Heart right ventricle (tissue), 16 donors: ENCODE data around the gene ABHD6. TPM values are rescaled to one million over a fixed set of nuclear protein-coding genes. Genes with fewer than 3 reads are reported as not detected.
A peak's percentile ranks its signal among the peaks of the same experiment; 100 is the strongest.

ENCODE experiments used
- ATAC-seq, 8 donors: fragments of 200-7000 bp; cut with Tn5 transposase; one replicate each; pipeline ENCODE4 v1.9.1; 2020; ENCODE audit warnings: mild to moderate bottlenecking in 8 of 8, moderate library complexity in 8 of 8, moderate number of reproducible peaks in 1 of 8
- DNase-seq, 2 donors: peaks; one replicate each; pipeline ENCODE4 v3.0.0-alpha.2; 2020
- H3K27ac ChIP-seq, 10 donors: fragments of 200-600 bp; sonication (generic) in 2 of 10; one replicate each; pipeline versions ENCODE4 v1.5.0 to v1.8.0; 2020 to 2022; ENCODE audit warnings: mild to moderate bottlenecking in 3 of 10
- H3K27me3 ChIP-seq, 7 donors: fragments of 200-600 bp; one replicate each; pipeline ENCODE4 v1.8.0; 2021 to 2022; ENCODE audit warnings: mild to moderate bottlenecking in 2 of 7
- H3K36me3 ChIP-seq, 9 donors: fragments of 200-600 bp; sonication (generic) in 1 of 9; one replicate each; pipeline versions ENCODE4 v1.5.0 to v1.8.0; 2020 to 2022; ENCODE audit warnings: mild to moderate bottlenecking in 2 of 9
- H3K4me1 ChIP-seq, 9 donors: fragments of 200-600 bp; sonication (generic) in 1 of 9; one replicate each; pipeline versions ENCODE4 v1.5.0 to v1.8.0; 2020 to 2022; ENCODE audit warnings: mild to moderate bottlenecking in 4 of 9
- H3K4me3 ChIP-seq, 10 donors: fragments of 200-600 bp; sonication (generic) in 2 of 10; one replicate each; pipeline versions ENCODE4 v1.5.0 to v1.8.0; 2020 to 2022; ENCODE audit warnings: mild to moderate bottlenecking in 7 of 10, moderate library complexity in 2 of 10
- H3K9me3 ChIP-seq, 11 donors: fragments of 200-600 bp in 10 of 11; sonication (generic) in 2 of 11; one replicate each; pipeline versions ENCODE4 v1.5.0 to v1.8.0; 2013 to 2022; ENCODE audit warnings: mild to moderate bottlenecking in 2 of 11, control low read depth in 1 of 11, moderate library complexity in 1 of 11
- CTCF ChIP-seq, 9 donors: fragments of 200-600 bp; sonication (generic) in 2 of 9; IDR thresholded peaks; one replicate each; pipeline versions ENCODE4 v1.5.0 to v1.8.0; 2021 to 2022; ENCODE audit warnings: antibody characterized with exemption in 9 of 9, mild to moderate bottlenecking in 5 of 9, moderate library complexity in 1 of 9
- WGBS, 2 donors: extraction: QIAGEN DNeasy Blood & Tissue Kit; methylation state at CpG; one replicate each; pipeline ENCODE4 v1.1.7; 2013; ENCODE audit warnings: inconsistent platforms in 1 of 2; 5-methylcytosine and 5-hydroxymethylcytosine counted together
- intact Hi-C, 10 donors: fragments of 100-400 bp; cut with DNase I; formaldehyde crosslinking; loops; one replicate each; pipeline versions ENCODE4 v1.11.1 to v1.14.2; 2022
- polyA plus RNA-seq, 2 donors: library from polyadenylated mRNA; stranded (reverse); fragments of 200-250 nt; gene quantifications; one replicate each; pipeline ENCODE4 v1.2.3, GENCODE V29; 2013
- total RNA-seq, 10 donors: library from RNA; stranded (reverse); fragmentation: NEBNext Ultra II Directional in 3 of 10; extraction: Animal tissue kit (Norgen Biotek cat#: 25700) in 3 of 10; gene quantifications; one replicate each; pipeline versions ENCODE4 v1.2.1 to v1.2.4, GENCODE V29; 2021 to 2023
- donor health status: Arrhythmogenic right ventricular cardiomyopathy.
- donor health status: ischemic (EF 13 %, LVEDD 7.1; RV severe dilation, severe dysfunction).
- donor health status: healthy with polysubstance abuse.
- donor health status: DM: no; HTN: yes; CAD: no.
- donor health status: DM: no; HTN: no; CAD: no.
- donor health status: ischemic (EF 25% LVEDD 6.9; RV normal size, moderate dysfunction).
- donor health status: ischemic (EF 25% LVEDD 5.7; RV mildly dilated, moderate dysfunction).
- donor health status: healthy.
- donor health status: DM: yes; HTN: yes; CAD: no.
- donor health status: Ischemic cardiomyopathy.
- donor health status: ischemic (EF 35%, LVEDD 5.7; RV mildly dilated, moderate dysfunction).
- donor health status: nonischemic (EF 11% LVEDD 7.7; RV severe dilation, severe dysfunction).
- donor health status: DM: yes; HTN: yes; CAD: no.
- donor health status: PGD.
- donor health status: ischemic (EF 29% LVEDD 5.4; RV normal size, mild dysfunction).
- donor health status: nonischemic (EF 23%, LVEDD 6.1; RV moderate dilation, normal function).

ABHD6 gene
- total and polyA plus RNA-seq, 12 donors, result 3.1 to 11.6 (median 6.3) TPM

DNA sequence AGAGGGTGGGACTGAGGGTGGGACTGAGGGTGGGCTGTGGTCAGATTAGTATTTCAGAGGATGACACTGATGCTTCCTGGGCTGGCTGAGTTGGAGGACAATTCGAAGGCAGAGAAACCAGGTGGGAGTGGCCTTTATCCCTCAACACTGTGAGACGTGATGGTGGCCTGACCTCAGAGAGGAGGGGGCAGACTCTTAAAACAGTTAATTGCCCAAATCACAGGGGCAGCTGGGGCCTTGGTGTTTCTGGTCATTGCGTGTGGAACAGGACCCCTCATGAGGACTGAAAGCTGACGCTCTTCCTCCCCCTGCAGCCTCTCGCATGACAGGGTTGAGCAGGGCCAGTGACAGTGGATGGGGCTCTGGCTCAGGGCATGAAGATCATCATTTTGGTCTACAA, 45.5 kb upstream of the ABHD6 start:
- ATAC-seq (no peak), DNase-seq (no peak)
- Histone ChIP-seq H3K9me3 (no peaks in the 10 kb centered on the region), H3K27me3 (no peaks in the 10 kb centered on the region), H3K36me3 (no peaks in the 10 kb centered on the region), H3K4me3 (no peak overlapping the region), H3K27ac (no peak overlapping the region), H3K4me1 (peaks cover 0 to 26% (median 18%) of the 10 kb centered on the region in 9 donors)
- no peak for TF ChIP-seq CTCF (IDR thresholded peaks at IDR 0.05)
- WGBS, 2 donors, result 88 to 93% methylated on average over 5 of the region's 5 CpGs
- intact Hi-C loops, result no loop called here

- H3K36me3 ChIP-seq, result no peaks in the 10 kb centered on the region
- 92 to 98% methylated on average over 12 of the region's 12 CpGs for WGBS, 2 donors
- no peak overlapping the region for H3K27ac ChIP-seq
- no peaks in the 10 kb centered on the region for H3K9me3 ChIP-seq
- DNase-seq, result no peak
- no peak for TF ChIP-seq CTCF (IDR thresholded peaks at IDR 0.05)
- no peaks in the 10 kb centered on the region for H3K27me3 ChIP-seq
- H3K4me1 ChIP-seq, result peaks cover 0 to 28% (median 10%) of the 10 kb centered on the region in 9 donors
- intact Hi-C loops, result no loop called here
- ATAC-seq, result no peak
- no peak overlapping the region for H3K4me3 ChIP-seq
These were observed 43.7 kb upstream of the ABHD6 start for GRCh38 chr3:58193682-58194407.

DNA sequence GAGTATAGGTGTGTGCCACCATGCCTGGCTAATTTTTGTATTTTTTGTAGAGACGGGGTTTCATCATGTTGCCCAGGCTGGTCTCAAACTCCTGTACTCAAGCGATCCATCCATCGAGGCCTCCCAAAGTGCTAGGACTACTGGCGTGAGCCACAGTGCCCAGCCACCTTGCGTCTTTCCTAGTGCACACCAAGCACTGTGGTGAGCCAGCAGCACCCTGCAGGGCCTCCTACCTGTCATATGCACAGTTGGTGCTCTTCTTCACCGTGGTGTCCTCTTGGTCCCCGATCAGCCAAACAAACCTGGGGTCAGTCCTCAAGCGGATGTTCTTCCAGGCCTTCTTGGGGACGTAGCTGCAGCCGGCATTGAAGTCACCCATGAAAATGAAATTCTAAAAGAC, 40.0 kb upstream of the ABHD6 start:
- ATAC-seq (no peak), DNase-seq (no peak)
- Histone ChIP-seq H3K4me3 (no peak overlapping the region), H3K9me3 (peaks cover 0 to 7% (median 0%) of the 10 kb centered on the region in 11 donors), H3K4me1 (peaks cover 0 to 41% (median 18%) of the 10 kb centered on the region in 9 donors), H3K27ac (peak overlapping the region in 5 of 10 donors; percentile 42 to 79 (median 64)), H3K27me3 (no peaks in the 10 kb centered on the region), H3K36me3 (no peaks in the 10 kb centered on the region)
- intact Hi-C loops, result no loop called here
- 98% methylated on average over 10 of the region's 10 CpGs for WGBS, 2 donors
- TF ChIP-seq CTCF (IDR thresholded peaks at IDR 0.05), result no peak

DNA sequence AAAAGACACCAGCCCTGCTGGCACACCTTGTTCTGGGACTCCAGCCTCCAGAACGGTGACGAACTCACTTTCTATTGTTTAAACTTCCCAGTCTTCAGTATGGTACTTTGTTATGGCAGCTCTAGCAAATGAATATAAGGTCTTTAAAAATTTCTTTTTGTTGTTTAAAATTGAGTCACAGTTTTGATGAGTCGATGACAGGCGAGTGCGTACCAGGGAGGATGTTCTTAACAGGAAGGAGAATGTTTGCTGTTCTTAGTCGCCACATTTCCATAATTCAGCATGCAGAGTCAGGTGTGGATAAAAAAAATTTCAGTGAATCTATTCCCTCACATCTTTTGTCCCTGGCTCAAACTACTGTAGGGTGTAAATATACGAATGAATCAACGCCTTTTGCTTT, 39.2 kb upstream of the ABHD6 start:
- Histone ChIP-seq H3K9me3 (peaks cover 0 to 7% (median 0%) of the 10 kb centered on the region in 11 donors), H3K36me3 (no peaks in the 10 kb centered on the region), H3K27me3 (no peaks in the 10 kb centered on the region), H3K4me3 (no peak overlapping the region), H3K27ac (peak overlapping the region; percentile 5 to 79 (median 56)), H3K4me1 (peaks cover 0 to 41% (median 18%) of the 10 kb centered on the region in 9 donors)
- TF ChIP-seq CTCF (IDR thresholded peaks at IDR 0.05), result no peak
- ATAC-seq (peak in 1 of 8 donors; percentile 50), DNase-seq (no peak)
- WGBS, 2 donors, result 73 to 75% methylated on average over 8 of the region's 8 CpGs
- intact Hi-C loops, result no loop called here
